Gastroesophageal sphincter (tissue), 3 donors: ENCODE results near the gene UBE2E3.

Experiments used
- EP300 ChIP-seq: sonication (generic); formaldehyde crosslinking; IDR thresholded peaks from one replicate; pipeline ENCODE4 v1.6.1; 2017; ENCODE audit warnings: antibody characterized with exemption, mild to moderate bottlenecking
- TF ChIP-seq, protein P1 (sequence below), 4 experiments: fragments of 200-600 bp in 2 of 4; fragments of 450-650 bp in 2 of 4; sonication (generic) in 1 of 4; IDR thresholded peaks; one replicate each; pipeline ENCODE4 v1.5.1; 2017 to 2019; ENCODE audit warnings: antibody characterized with exemption in 4 of 4, mild to moderate bottlenecking in 2 of 4, moderate library complexity in 2 of 4

DNA sequence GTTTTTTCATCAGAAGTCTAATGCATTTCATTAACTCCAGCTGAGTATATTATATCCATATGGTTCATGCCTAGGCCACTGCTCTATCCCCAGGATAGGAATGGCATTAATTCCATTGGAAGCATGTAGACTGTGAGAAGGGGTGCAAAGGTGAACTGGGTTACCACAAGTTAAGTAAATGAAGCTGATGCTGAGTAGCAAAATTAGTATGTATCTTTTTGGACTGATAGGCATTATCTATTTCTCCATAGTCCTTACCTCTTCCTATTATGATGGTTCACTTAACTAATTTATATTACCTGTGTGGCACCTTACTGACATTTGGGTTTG is 24.9 kb downstream of the UBE2E3 start:
- TF ChIP-seq, protein P1, sequence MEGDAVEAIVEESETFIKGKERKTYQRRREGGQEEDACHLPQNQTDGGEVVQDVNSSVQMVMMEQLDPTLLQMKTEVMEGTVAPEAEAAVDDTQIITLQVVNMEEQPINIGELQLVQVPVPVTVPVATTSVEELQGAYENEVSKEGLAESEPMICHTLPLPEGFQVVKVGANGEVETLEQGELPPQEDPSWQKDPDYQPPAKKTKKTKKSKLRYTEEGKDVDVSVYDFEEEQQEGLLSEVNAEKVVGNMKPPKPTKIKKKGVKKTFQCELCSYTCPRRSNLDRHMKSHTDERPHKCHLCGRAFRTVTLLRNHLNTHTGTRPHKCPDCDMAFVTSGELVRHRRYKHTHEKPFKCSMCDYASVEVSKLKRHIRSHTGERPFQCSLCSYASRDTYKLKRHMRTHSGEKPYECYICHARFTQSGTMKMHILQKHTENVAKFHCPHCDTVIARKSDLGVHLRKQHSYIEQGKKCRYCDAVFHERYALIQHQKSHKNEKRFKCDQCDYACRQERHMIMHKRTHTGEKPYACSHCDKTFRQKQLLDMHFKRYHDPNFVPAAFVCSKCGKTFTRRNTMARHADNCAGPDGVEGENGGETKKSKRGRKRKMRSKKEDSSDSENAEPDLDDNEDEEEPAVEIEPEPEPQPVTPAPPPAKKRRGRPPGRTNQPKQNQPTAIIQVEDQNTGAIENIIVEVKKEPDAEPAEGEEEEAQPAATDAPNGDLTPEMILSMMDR (IDR thresholded peaks at IDR 0.05) = no peak
- TF ChIP-seq EP300 = no peak
